HTERT RPE-1 (cell line): ENCODE measurements around the gene CDCP2.
"Not testable (repeated sequence)": the region's sequence is repeated elsewhere in the genome, so short reads cannot be mapped to it uniquely, and the experiment has no call there.

Source experiments
- in situ Hi-C: fragments of 300-500 bp; cut with MboI; formaldehyde crosslinking; loops from 4 replicates; pipeline ENCODE4 v1.14.3; 2020; ENCODE audit warnings: low sequenced_read_pairs

The CDCP2 gene

GRCh38 chr1:54118704-54119103 lies 34.1 kb downstream of the CDCP2 start:
- in situ Hi-C loops = no loop called here

- in situ Hi-C loops = no loop called here
These were observed 34.8 kb downstream of the CDCP2 start for GRCh38 chr1:54117815-54118563.

- in situ Hi-C loops = no loop called here
These were observed 37.3 kb downstream of the CDCP2 start for GRCh38 chr1:54115520-54115919.

GRCh38 chr1:54114955-54115354 lies 37.8 kb downstream of the CDCP2 start:
- in situ Hi-C loops = no loop called here

- in situ Hi-C loops = no loop called here
These were observed 38.8 kb downstream of the CDCP2 start for GRCh38 chr1:54114001-54114400.

GRCh38 chr1:54112705-54113368 lies 40.0 kb downstream of the CDCP2 start:
- in situ Hi-C loops = no loop called here

GRCh38 chr1:54112027-54112426 lies 40.8 kb downstream of the CDCP2 start:
- in situ Hi-C loops = no loop called here

- in situ Hi-C loops = no loop called here
These were observed 41.2 kb downstream of the CDCP2 start for GRCh38 chr1:54111624-54112023.

GRCh38 chr1:54110996-54111395 lies 41.8 kb downstream of the CDCP2 start:
- in situ Hi-C loops = no loop called here

- in situ Hi-C loops = no loop called here
These were observed 43.4 kb downstream of the CDCP2 start for GRCh38 chr1:54109129-54110090.

GRCh38 chr1:54108156-54108555 lies 44.6 kb downstream of the CDCP2 start:
- in situ Hi-C loops = no loop called here

- in situ Hi-C loops = no loop called here
These were observed 45.7 kb downstream of the CDCP2 start for GRCh38 chr1:54107131-54107530.

- in situ Hi-C loops = no loop called here
These were observed 47.0 kb downstream of the CDCP2 start for GRCh38 chr1:54105736-54106269.

GRCh38 chr1:54105080-54105479 lies 47.7 kb downstream of the CDCP2 start:
- in situ Hi-C loops = no loop called here

GRCh38 chr1:54104613-54105012 lies 48.2 kb downstream of the CDCP2 start:
- in situ Hi-C loops = not testable (repeated sequence)

- in situ Hi-C loops = no loop called here
These were observed 49.4 kb downstream of the CDCP2 start for GRCh38 chr1:54103414-54103813.

- in situ Hi-C loops = no loop called here
These were observed 52.3 kb downstream of the CDCP2 start for GRCh38 chr1:54100500-54100899.

- in situ Hi-C loops = no loop called here
These were observed 53.7 kb downstream of the CDCP2 start for GRCh38 chr1:54099061-54099610.

GRCh38 chr1:54096877-54097240 lies 55.9 kb downstream of the CDCP2 start:
- in situ Hi-C loops = no loop called here

- in situ Hi-C loops = no loop called here
These were observed 56.4 kb downstream of the CDCP2 start for GRCh38 chr1:54096227-54096876.
